CD4-positive, alpha-beta T cell (primary cell): ENCODE results near the gene CSTPP1. TPM values are rescaled to one million over a fixed set of nuclear protein-coding genes. Genes with fewer than 3 reads are reported as not detected.

ENCODE experiments used
- ATAC-seq: fragments of 200-7000 bp; cut with Tn5 transposase; one replicate; pipeline ENCODE4 v1.10.0; 2022; ENCODE audit warnings: mild to moderate bottlenecking; ENCODE audit not compliant: poor library complexity
- CTCF ChIA-PET: fragments of 350-600 bp; sonication (Branson Sonifier 250); formaldehyde crosslinking; loops from one replicate; lab custom pipeline; 2021; ENCODE audit warnings: antibody characterized with exemption, inconsistent platforms; lab: Charles Lee
- POLR2A ChIA-PET: fragments of 350-600 bp; sonication (Branson Sonifier 250); formaldehyde crosslinking; loops from one replicate; lab custom pipeline; 2021; ENCODE audit warnings: antibody characterized with exemption, inconsistent platforms; lab: Charles Lee
- DNase-seq, 14 experiments: peaks; one replicate each; pipeline ENCODE4 v3.0.0-alpha.2; 2013 to 2020; ENCODE audit warnings: mixed read lengths in 2 of 14
- H3K27ac ChIP-seq, 2 donors: one replicate each; pipeline versions ENCODE4 v1.5.1 to v1.7.0; 2013; ENCODE audit warnings: low read length in 2 of 2, low read depth in 1 of 2, mild to moderate bottlenecking in 1 of 2
- H3K27me3 ChIP-seq, 2 experiments: 1 replicate in 1 of 2; 2 replicates in 1 of 2; pipeline versions ENCODE4 v1.6.1 to v1.7.0; 2013; ENCODE audit warnings: low read length in 2 of 2, control low read depth in 1 of 2, mild to moderate bottlenecking in 1 of 2, moderate library complexity in 1 of 2; ENCODE audit not compliant: insufficient read depth in 2 of 2, control insufficient read depth in 1 of 2
- H3K36me3 ChIP-seq: one replicate; pipeline ENCODE4 v1.6.1; 2013; ENCODE audit warnings: low read length, control low read depth; ENCODE audit not compliant: insufficient read depth
- H3K4me1 ChIP-seq: one replicate; pipeline ENCODE4 v1.6.1; 2013; ENCODE audit warnings: low read length, control low read depth; ENCODE audit not compliant: insufficient read depth
- H3K4me3 ChIP-seq: one replicate; pipeline ENCODE4 v1.5.1; 2013; ENCODE audit warnings: mild to moderate bottlenecking, low read length, moderate library complexity
- H3K9me3 ChIP-seq, 2 experiments: 1 replicate in 1 of 2; 2 replicates in 1 of 2; pipeline versions ENCODE4 v1.6.1 to v1.7.0; 2013; ENCODE audit warnings: low read length in 2 of 2, mild to moderate bottlenecking in 2 of 2, control low read depth in 1 of 2, moderate library complexity in 1 of 2; ENCODE audit not compliant: control insufficient read depth in 1 of 2, insufficient read depth in 1 of 2
- H3K27ac Mint-ChIP-seq: one replicate; pipeline ENCODE4 v1.8.0; 2020; ENCODE audit warnings: mixed read lengths
- H3K27me3 Mint-ChIP-seq: one replicate; pipeline ENCODE4 v1.8.0; 2021; ENCODE audit warnings: mixed read lengths
- H3K36me3 Mint-ChIP-seq: one replicate; pipeline ENCODE4 v1.8.0; 2021; ENCODE audit warnings: low read depth, mixed read lengths
- H3K4me1 Mint-ChIP-seq: one replicate; pipeline ENCODE4 v1.8.0; 2021; ENCODE audit warnings: low read depth, mixed read lengths
- H3K4me3 Mint-ChIP-seq: one replicate; pipeline ENCODE4 v1.8.0; 2020; ENCODE audit warnings: mild to moderate bottlenecking, mixed read lengths
- H3K9me3 Mint-ChIP-seq: one replicate; pipeline ENCODE4 v1.8.0; 2020; ENCODE audit warnings: mixed read lengths
- CTCF ChIP-seq: fragments of 200-600 bp; IDR thresholded peaks from one replicate; pipeline ENCODE4 v1.8.0; 2022; ENCODE audit warnings: antibody characterized with exemption, mild to moderate bottlenecking
- intact Hi-C, 2 experiments: fragments of 100-400 bp; cut with DNase I in 1 of 2; cut with micrococcal nuclease in 1 of 2; formaldehyde crosslinking; loops; one replicate each; pipeline versions ENCODE4 v1.15.1 to v1.9.0; 2023 to 2025; cut with DNase I, micrococcal nuclease
- total RNA-seq, 174 experiments: library from RNA in 2 of 174; stranded (reverse) in 2 of 174; gene quantifications; one replicate each; pipeline ENCODE4 v1.2.3 and lab custom pipeline; 2021 to 2026

Gene CSTPP1
- total RNA-seq, 2 experiments from 2014 or later = 6.6 to 7.3 TPM

DNA sequence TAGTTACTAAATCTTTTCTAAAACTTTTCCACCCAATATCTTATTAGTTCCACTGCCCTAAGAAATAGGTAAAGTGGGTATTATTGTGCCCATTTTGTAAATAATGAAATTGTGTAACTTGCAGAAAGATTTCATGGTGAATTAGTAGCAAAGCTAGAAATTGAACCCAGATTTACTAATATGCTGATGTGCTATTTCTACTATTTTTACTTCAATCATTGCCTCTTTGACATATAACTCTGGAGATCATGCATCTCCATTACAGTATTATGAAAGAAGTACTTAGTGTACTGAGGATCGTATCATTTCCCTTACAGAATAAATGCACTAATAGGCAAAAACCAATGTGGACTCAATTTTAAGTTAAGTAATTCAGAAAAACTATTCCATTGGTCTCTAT lies 119.0 kb downstream of the CSTPP1 start:
- no peak for ATAC-seq
- H3K4me1 Mint-ChIP-seq = no peaks in the 10 kb centered on the region
- CTCF ChIA-PET = no interaction called here

GRCh38 chr11:47056261-47056915 lies 119.8 kb downstream of the CSTPP1 start:
- Histone ChIP-seq H3K27me3 (no peaks in the 10 kb centered on the region), H3K9me3 (no peaks in the 10 kb centered on the region), H3K4me1 (no peaks in the 10 kb centered on the region), H3K36me3 (no peaks in the 10 kb centered on the region), H3K27ac (no peak overlapping the region), H3K4me3 (no peak overlapping the region)
- intact Hi-C loops = no loop called here
- no peak for ATAC-seq
- no peak for DNase-seq
- Mint-ChIP-seq H3K4me1 (no peaks in the 10 kb centered on the region), H3K4me3 (no peak overlapping the region), H3K27ac (no peak overlapping the region), H3K9me3 (no peaks in the 10 kb centered on the region), H3K36me3 (peaks cover 34% of the 10 kb centered on the region), H3K27me3 (no peaks in the 10 kb centered on the region)
- TF ChIP-seq CTCF = no peak
- ChIA-PET POLR2A (no interaction called here), CTCF (no interaction called here)

More for the DNA sequence above, 119.0 kb downstream of the CSTPP1 start:
- intact Hi-C loops = no loop called here
- Mint-ChIP-seq H3K9me3 (no peaks in the 10 kb centered on the region), H3K27me3 (no peaks in the 10 kb centered on the region), H3K27ac (no peak overlapping the region), H3K4me3 (no peak overlapping the region), H3K36me3 (peaks cover 39% of the 10 kb centered on the region)
- Histone ChIP-seq H3K36me3 (no peaks in the 10 kb centered on the region), H3K4me1 (no peaks in the 10 kb centered on the region), H3K27ac (no peak overlapping the region), H3K27me3 (no peaks in the 10 kb centered on the region), H3K4me3 (no peak overlapping the region), H3K9me3 (no peaks in the 10 kb centered on the region)
- POLR2A ChIA-PET = no interaction called here
- TF ChIP-seq CTCF = no peak
- DNase-seq = no peak

DNA sequence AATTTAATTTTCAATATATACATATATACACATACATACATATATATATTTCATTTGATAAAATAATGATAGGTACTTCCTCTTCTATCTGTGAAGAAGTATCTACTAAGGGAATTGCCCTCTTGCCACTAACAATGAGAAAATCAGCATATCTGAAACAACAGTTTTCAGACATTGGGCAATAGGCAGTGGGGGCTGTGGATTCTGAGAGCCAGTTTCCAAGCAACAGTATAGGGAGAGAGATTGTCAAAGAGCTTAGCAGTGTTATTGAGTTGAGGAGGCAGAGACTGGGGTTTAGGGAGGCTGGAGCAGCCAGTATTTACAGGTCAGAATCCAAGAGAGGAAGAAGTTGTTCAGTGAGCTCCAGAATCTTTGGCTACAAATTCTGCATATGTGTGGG lies 120.8 kb downstream of the CSTPP1 start:
- H3K9me3 ChIP-seq = no peaks in the 10 kb centered on the region
- H3K27ac ChIP-seq = no peak overlapping the region
- ATAC-seq = no peak
- ChIA-PET POLR2A (no interaction called here), CTCF (no interaction called here)
- intact Hi-C loops = no loop called here
- no peaks in the 10 kb centered on the region for H3K27me3 ChIP-seq
- no peaks in the 10 kb centered on the region for H3K36me3 ChIP-seq
- no peak overlapping the region for H3K4me3 Mint-ChIP-seq
- H3K4me1 Mint-ChIP-seq = no peaks in the 10 kb centered on the region
- no peak for TF ChIP-seq CTCF
- no peak for DNase-seq
- H3K27ac Mint-ChIP-seq = no peak overlapping the region
- no peaks in the 10 kb centered on the region for H3K27me3 Mint-ChIP-seq
- no peak overlapping the region for H3K4me3 ChIP-seq
- H3K4me1 ChIP-seq = no peaks in the 10 kb centered on the region
- H3K9me3 Mint-ChIP-seq = no peaks in the 10 kb centered on the region
- peaks cover 29% of the 10 kb centered on the region for H3K36me3 Mint-ChIP-seq
